D341Med (cell line): Measurements from ENCODE around the gene DDR2.

Experiments
- DNase-seq: peaks from one replicate; pipeline ENCODE4 v3.0.0; 2012; ENCODE audit warnings: low spot score

DDR2 gene

GRCh38 chr1:162699366-162699765 is 67.1 kb downstream of the DDR2 start:
- DNase-seq: no peak

- no peak for DNase-seq
Measured at GRCh38 chr1:162700131-162700530, 67.9 kb downstream of the DDR2 start.

GRCh38 chr1:162701286-162701685 is 69.0 kb downstream of the DDR2 start:
- no peak for DNase-seq

GRCh38 chr1:162702628-162703027 is 70.4 kb downstream of the DDR2 start:
- no peak for DNase-seq

- no peak for DNase-seq
Measured at GRCh38 chr1:162703708-162704107, 71.4 kb downstream of the DDR2 start.

GRCh38 chr1:162704673-162705424 is 72.6 kb downstream of the DDR2 start:
- DNase-seq: no peak

- DNase-seq: no peak
Measured at GRCh38 chr1:162706003-162706402, 73.7 kb downstream of the DDR2 start.

- DNase-seq: no peak
Measured at GRCh38 chr1:162706606-162707005, 74.3 kb downstream of the DDR2 start.

GRCh38 chr1:162708286-162708685 is 76.0 kb downstream of the DDR2 start:
- DNase-seq: no peak

- no peak for DNase-seq
Measured at GRCh38 chr1:162709132-162709860, 77.0 kb downstream of the DDR2 start.

- DNase-seq: no peak
Measured at GRCh38 chr1:162709870-162710269, 77.6 kb downstream of the DDR2 start.

GRCh38 chr1:162710345-162710744 is 78.1 kb downstream of the DDR2 start:
- DNase-seq: no peak

- no peak for DNase-seq
Measured at GRCh38 chr1:162710780-162711465, 78.7 kb downstream of the DDR2 start.

- DNase-seq: no peak
Measured at GRCh38 chr1:162712317-162713029, 80.2 kb downstream of the DDR2 start.

- DNase-seq: no peak
Measured at GRCh38 chr1:162716123-162716522, 83.9 kb downstream of the DDR2 start.

- no peak for DNase-seq
Measured at GRCh38 chr1:162716552-162716951, 84.3 kb downstream of the DDR2 start.

GRCh38 chr1:162717548-162718184 is 85.4 kb downstream of the DDR2 start:
- no peak for DNase-seq

- DNase-seq: no peak
Measured at GRCh38 chr1:162719678-162720077, 87.4 kb downstream of the DDR2 start.

- DNase-seq: no peak
Measured at GRCh38 chr1:162720996-162721395, 88.7 kb downstream of the DDR2 start.

GRCh38 chr1:162721471-162721870 is 89.2 kb downstream of the DDR2 start:
- DNase-seq: no peak

- no peak for DNase-seq
Measured at GRCh38 chr1:162722036-162722435, 89.8 kb downstream of the DDR2 start.

GRCh38 chr1:162724583-162725120 is 92.4 kb downstream of the DDR2 start:
- no peak for DNase-seq
